ENCODE measurements around the gene AGTR2.
"Not testable (repeated sequence)": the region's sequence is repeated elsewhere in the genome, so short reads cannot be mapped to it uniquely, and the experiment has no call there.

The AGTR2 gene

GRCh38 chrX:116170511-116170910 lies at the start of gene AGTR2:
Gene AGTR2, plus strand, starts transcription at chrX:116170744. Its CDS starts 1,537 bp downstream, at chrX:116172281.
- DNase-seq, result no peak

- no peak for DNase-seq
Observed at GRCh38 chrX:116135277-116135676, 35.3 kb upstream of the AGTR2 start.

- not testable (repeated sequence) for DNase-seq
Observed at GRCh38 chrX:116141270-116141669, 29.3 kb upstream of the AGTR2 start.

GRCh38 chrX:116142976-116143375 lies 27.6 kb upstream of the AGTR2 start:
- DNase-seq, result no peak

GRCh38 chrX:116172976-116173375 lies 2.4 kb downstream of the AGTR2 start:
- DNase-seq, result no peak

GRCh38 chrX:116181300-116181699 lies 10.8 kb downstream of the AGTR2 start:
- no peak for DNase-seq

- no peak for DNase-seq
Observed at GRCh38 chrX:116185163-116185562, 14.6 kb downstream of the AGTR2 start.

- no peak for DNase-seq
Observed at GRCh38 chrX:116194649-116195048, 24.1 kb downstream of the AGTR2 start.

GRCh38 chrX:116198235-116198634 lies 27.7 kb downstream of the AGTR2 start:
- no peak for DNase-seq

- DNase-seq, result no peak
Observed at GRCh38 chrX:116198810-116199209, 28.3 kb downstream of the AGTR2 start.

- DNase-seq, result no peak
Observed at GRCh38 chrX:116204932-116205331, 34.4 kb downstream of the AGTR2 start.

GRCh38 chrX:116213262-116213661 lies 42.7 kb downstream of the AGTR2 start:
- DNase-seq, result no peak

GRCh38 chrX:116217080-116217479 lies 46.5 kb downstream of the AGTR2 start:
- DNase-seq, result not testable (repeated sequence)

Data from CD4-positive, alpha-beta T cell treated with Interleukin-21 for 1 hour (primary cell).